HEK293 (cell line): ENCODE data around the gene XPA.
"Not testable (repeated sequence)": the region's sequence is repeated elsewhere in the genome, so short reads cannot be mapped to it uniquely, and the experiment has no call there.

Experiments used
- CTCF ChIP-seq: fragments of 450-650 bp; formaldehyde crosslinking; IDR thresholded peaks from 2 replicates; pipeline ENCODE4 v1.5.1; 2016; ENCODE audit warnings: missing biosample characterization, missing genetic modification characterization
- KLF1 ChIP-seq: fragments of 450-650 bp; formaldehyde crosslinking; IDR thresholded peaks from 2 replicates; pipeline ENCODE4 v1.5.1; 2016; ENCODE audit warnings: missing biosample characterization, missing genetic modification characterization
- ZNF114 ChIP-seq: fragments of 450-650 bp; formaldehyde crosslinking; IDR thresholded peaks from 2 replicates; pipeline ENCODE4 v1.5.0; 2017; ENCODE audit warnings: missing biosample characterization, missing genetic modification characterization
- ZNF274 ChIP-seq, 2 experiments: fragments of 200-500 bp in 1 of 2; fragments of 450-650 bp in 1 of 2; sonication (Bioruptor generic) in 1 of 2; formaldehyde crosslinking in 1 of 2; IDR thresholded peaks; 2 replicates each; pipeline versions ENCODE4 v1.5.1 to v1.6.1; 2014 to 2016; ENCODE audit warnings: borderline replicate concordance in 1 of 2, inconsistent platforms in 1 of 2, low read length in 1 of 2, missing biosample characterization in 1 of 2, missing genetic modification characterization in 1 of 2

- not testable (repeated sequence) for TF ChIP-seq ZNF274 (IDR thresholded peaks at IDR 0.05; ENCODE audit: low read length); ZNF274 (tag by site-specific recombination; IDR thresholded peaks at IDR 0.05; ENCODE audit: borderline replicate concordance); CTCF (tag by site-specific recombination); KLF1 (tag by site-specific recombination); ZNF114 (tag by site-specific recombination)
Observed at GRCh38 chr9:97699824-97700223, 2.7 kb upstream of the XPA start.
